Measurements from ENCODE around the gene TUBGCP6.

TUBGCP6 gene

GRCh38 chr22:50286275-50286674, 41.5 kb upstream of the TUBGCP6 start:
- Histone ChIP-seq H3K9me3 (ENCODE audit: control insufficient read depth in 2 of 2, low read length in 2 of 2) (no peaks in the 10 kb centered on the region), H3K4me1 (ENCODE audit: control insufficient read depth, insufficient read depth, low read length) (peaks cover 11% of the 10 kb centered on the region), H3K36me3 (ENCODE audit: control insufficient read depth in 2 of 2, insufficient read depth in 2 of 2, low read length in 2 of 2) (peaks cover 44 to 45% of the 10 kb centered on the region in 2 donors)

GRCh38 chr22:50285568-50286229, 40.9 kb upstream of the TUBGCP6 start:
- no peak overlapping the region for H3K27ac ChIP-seq (ENCODE audit: low read length)
- H3K4me3 ChIP-seq (ENCODE audit: low read length in 2 of 2), result no peak overlapping the region
- no peak overlapping the region for H3K9ac ChIP-seq (ENCODE audit: low read length in 2 of 2)
- H3K9me3 ChIP-seq (ENCODE audit: control insufficient read depth in 2 of 2, low read length in 2 of 2), result no peaks in the 10 kb centered on the region
- peaks cover 8% of the 10 kb centered on the region for H3K4me1 ChIP-seq (ENCODE audit: control insufficient read depth, insufficient read depth, low read length)
- no peaks in the 10 kb centered on the region for H3K27me3 ChIP-seq (ENCODE audit: control insufficient read depth in 1 of 2, insufficient read depth in 2 of 2, low read length in 2 of 2)
- peaks cover 48 to 50% of the 10 kb centered on the region in 2 donors for H3K36me3 ChIP-seq (ENCODE audit: control insufficient read depth in 2 of 2, insufficient read depth in 2 of 2, low read length in 2 of 2)

More at GRCh38 chr22:50286275-50286674, 41.5 kb upstream of the TUBGCP6 start:
- H3K27ac ChIP-seq (ENCODE audit: low read length), result no peak overlapping the region
- H3K9ac ChIP-seq (ENCODE audit: low read length in 2 of 2), result no peak overlapping the region
- no peaks in the 10 kb centered on the region for H3K27me3 ChIP-seq (ENCODE audit: control insufficient read depth in 1 of 2, insufficient read depth in 2 of 2, low read length in 2 of 2)
- no peak overlapping the region for H3K4me3 ChIP-seq (ENCODE audit: low read length in 2 of 2)

GRCh38 chr22:50284479-50284878, 39.7 kb upstream of the TUBGCP6 start:
- H3K9ac ChIP-seq (ENCODE audit: low read length in 2 of 2), result no peak overlapping the region
- peaks cover 48% of the 10 kb centered on the region in 2 donors for H3K36me3 ChIP-seq (ENCODE audit: control insufficient read depth in 2 of 2, insufficient read depth in 2 of 2, low read length in 2 of 2)
- no peaks in the 10 kb centered on the region for H3K9me3 ChIP-seq (ENCODE audit: control insufficient read depth in 2 of 2, low read length in 2 of 2)
- no peak overlapping the region for H3K4me3 ChIP-seq (ENCODE audit: low read length in 2 of 2)
- peaks cover 8% of the 10 kb centered on the region for H3K4me1 ChIP-seq (ENCODE audit: control insufficient read depth, insufficient read depth, low read length)
- H3K27ac ChIP-seq (ENCODE audit: low read length), result no peak overlapping the region
- H3K27me3 ChIP-seq (ENCODE audit: control insufficient read depth in 1 of 2, insufficient read depth in 2 of 2, low read length in 2 of 2), result no peaks in the 10 kb centered on the region

- H3K9ac ChIP-seq (ENCODE audit: low read length in 2 of 2), result no peak overlapping the region
- H3K4me3 ChIP-seq (ENCODE audit: low read length in 2 of 2), result no peak overlapping the region
- H3K36me3 ChIP-seq (ENCODE audit: control insufficient read depth in 2 of 2, insufficient read depth in 2 of 2, low read length in 2 of 2), result peaks cover 47 to 48% of the 10 kb centered on the region in 2 donors
- peaks cover 8% of the 10 kb centered on the region for H3K4me1 ChIP-seq (ENCODE audit: control insufficient read depth, insufficient read depth, low read length)
- no peaks in the 10 kb centered on the region for H3K9me3 ChIP-seq (ENCODE audit: control insufficient read depth in 2 of 2, low read length in 2 of 2)
- H3K27ac ChIP-seq (ENCODE audit: low read length), result no peak overlapping the region
- H3K27me3 ChIP-seq (ENCODE audit: control insufficient read depth in 1 of 2, insufficient read depth in 2 of 2, low read length in 2 of 2), result no peaks in the 10 kb centered on the region
Measured at GRCh38 chr22:50283821-50284220, 39.0 kb upstream of the TUBGCP6 start.

- Histone ChIP-seq H3K4me3 (ENCODE audit: low read length in 2 of 2) (no peak overlapping the region), H3K27ac (ENCODE audit: low read length) (no peak overlapping the region), H3K27me3 (ENCODE audit: control insufficient read depth in 1 of 2, insufficient read depth in 2 of 2, low read length in 2 of 2) (no peaks in the 10 kb centered on the region), H3K9me3 (ENCODE audit: control insufficient read depth in 2 of 2, low read length in 2 of 2) (no peaks in the 10 kb centered on the region), H3K9ac (ENCODE audit: low read length in 2 of 2) (no peak overlapping the region), H3K36me3 (ENCODE audit: control insufficient read depth in 2 of 2, insufficient read depth in 2 of 2, low read length in 2 of 2) (peaks cover 47 to 51% of the 10 kb centered on the region in 2 donors), H3K4me1 (ENCODE audit: control insufficient read depth, insufficient read depth, low read length) (peaks cover 8% of the 10 kb centered on the region)
Measured at GRCh38 chr22:50282361-50283155, 37.7 kb upstream of the TUBGCP6 start.

- Histone ChIP-seq H3K27ac (ENCODE audit: low read length) (no peak overlapping the region), H3K9me3 (ENCODE audit: control insufficient read depth in 2 of 2, low read length in 2 of 2) (no peaks in the 10 kb centered on the region), H3K27me3 (ENCODE audit: control insufficient read depth in 1 of 2, insufficient read depth in 2 of 2, low read length in 2 of 2) (no peaks in the 10 kb centered on the region), H3K4me1 (ENCODE audit: control insufficient read depth, insufficient read depth, low read length) (peaks cover 8% of the 10 kb centered on the region), H3K9ac (ENCODE audit: low read length in 2 of 2) (no peak overlapping the region), H3K4me3 (ENCODE audit: low read length in 2 of 2) (no peak overlapping the region), H3K36me3 (ENCODE audit: control insufficient read depth in 2 of 2, insufficient read depth in 2 of 2, low read length in 2 of 2) (peaks cover 50 to 55% of the 10 kb centered on the region in 2 donors)
Measured at GRCh38 chr22:50281957-50282356, 37.1 kb upstream of the TUBGCP6 start.

GRCh38 chr22:50281384-50281760, 36.5 kb upstream of the TUBGCP6 start:
- Histone ChIP-seq H3K27ac (ENCODE audit: low read length) (no peak overlapping the region), H3K9ac (ENCODE audit: low read length in 2 of 2) (no peak overlapping the region), H3K27me3 (ENCODE audit: control insufficient read depth in 1 of 2, insufficient read depth in 2 of 2, low read length in 2 of 2) (no peaks in the 10 kb centered on the region), H3K4me3 (ENCODE audit: low read length in 2 of 2) (no peak overlapping the region), H3K9me3 (ENCODE audit: control insufficient read depth in 2 of 2, low read length in 2 of 2) (no peaks in the 10 kb centered on the region), H3K4me1 (ENCODE audit: control insufficient read depth, insufficient read depth, low read length) (peaks cover 9% of the 10 kb centered on the region), H3K36me3 (ENCODE audit: control insufficient read depth in 2 of 2, insufficient read depth in 2 of 2, low read length in 2 of 2) (peaks cover 53 to 55% of the 10 kb centered on the region in 2 donors)

GRCh38 chr22:50280708-50281383, 36.0 kb upstream of the TUBGCP6 start:
- H3K27me3 ChIP-seq (ENCODE audit: control insufficient read depth in 1 of 2, insufficient read depth in 2 of 2, low read length in 2 of 2), result no peaks in the 10 kb centered on the region
- peaks cover 11% of the 10 kb centered on the region for H3K4me1 ChIP-seq (ENCODE audit: control insufficient read depth, insufficient read depth, low read length)
- no peak overlapping the region for H3K4me3 ChIP-seq (ENCODE audit: low read length in 2 of 2)
- peaks cover 51 to 52% of the 10 kb centered on the region in 2 donors for H3K36me3 ChIP-seq (ENCODE audit: control insufficient read depth in 2 of 2, insufficient read depth in 2 of 2, low read length in 2 of 2)
- no peak overlapping the region for H3K9ac ChIP-seq (ENCODE audit: low read length in 2 of 2)
- no peaks in the 10 kb centered on the region for H3K9me3 ChIP-seq (ENCODE audit: control insufficient read depth in 2 of 2, low read length in 2 of 2)
- H3K27ac ChIP-seq (ENCODE audit: low read length), result no peak overlapping the region

GRCh38 chr22:50280022-50280707, 35.3 kb upstream of the TUBGCP6 start:
- H3K36me3 ChIP-seq (ENCODE audit: control insufficient read depth in 2 of 2, insufficient read depth in 2 of 2, low read length in 2 of 2), result peaks cover 48 to 49% of the 10 kb centered on the region in 2 donors
- no peaks in the 10 kb centered on the region for H3K9me3 ChIP-seq (ENCODE audit: control insufficient read depth in 2 of 2, low read length in 2 of 2)
- H3K27me3 ChIP-seq (ENCODE audit: control insufficient read depth in 1 of 2, insufficient read depth in 2 of 2, low read length in 2 of 2), result no peaks in the 10 kb centered on the region
- no peak overlapping the region for H3K27ac ChIP-seq (ENCODE audit: low read length)
- H3K4me3 ChIP-seq (ENCODE audit: low read length in 2 of 2), result no peak overlapping the region
- H3K4me1 ChIP-seq (ENCODE audit: control insufficient read depth, insufficient read depth, low read length), result peaks cover 12% of the 10 kb centered on the region
- H3K9ac ChIP-seq (ENCODE audit: low read length in 2 of 2), result no peak overlapping the region

- Histone ChIP-seq H3K36me3 (ENCODE audit: control insufficient read depth in 2 of 2, insufficient read depth in 2 of 2, low read length in 2 of 2) (peaks cover 44 to 51% of the 10 kb centered on the region in 2 donors), H3K4me1 (ENCODE audit: control insufficient read depth, insufficient read depth, low read length) (peaks cover 16% of the 10 kb centered on the region), H3K27ac (ENCODE audit: low read length) (no peak overlapping the region), H3K4me3 (ENCODE audit: low read length in 2 of 2) (no peak overlapping the region), H3K9ac (ENCODE audit: low read length in 2 of 2) (no peak overlapping the region), H3K27me3 (ENCODE audit: control insufficient read depth in 1 of 2, insufficient read depth in 2 of 2, low read length in 2 of 2) (no peaks in the 10 kb centered on the region), H3K9me3 (ENCODE audit: control insufficient read depth in 2 of 2, low read length in 2 of 2) (no peaks in the 10 kb centered on the region)
Measured at GRCh38 chr22:50278956-50279619, 34.3 kb upstream of the TUBGCP6 start.

Data from stomach smooth muscle (tissue), 2 donors.